Kidney epithelial cell (primary cell): ENCODE results near the gene NTNG1. TPM values are rescaled to one million over a fixed set of nuclear protein-coding genes. Genes with fewer than 3 reads are reported as not detected.
"Not testable (repeated sequence)": the region's sequence is repeated elsewhere in the genome, so short reads cannot be mapped to it uniquely, and the experiment has no call there.

ENCODE experiments used
- DNase-seq: peaks from one replicate; pipeline ENCODE4 v3.0.0-alpha.2; 2010; ENCODE audit warnings: low read depth
- H3K27me3 ChIP-seq: 2 replicates; pipeline ENCODE4 v1.6.0; 2011; ENCODE audit warnings: low read length; ENCODE audit not compliant: control insufficient read depth, insufficient read depth
- H3K36me3 ChIP-seq: 2 replicates; pipeline ENCODE4 v1.5.1; 2011; ENCODE audit warnings: low read length; ENCODE audit not compliant: control insufficient read depth, insufficient read depth
- H3K4me3 ChIP-seq: 2 replicates; pipeline ENCODE4 v1.5.1; 2011; ENCODE audit warnings: low read depth, mild to moderate bottlenecking, control low read depth, low read length
- total RNA-seq: library from RNA; depleted of rRNA; stranded (reverse); fragments of >200 nt; gene quantifications from 2 replicates; pipeline ENCODE4 v1.2.3, GENCODE V29; 2015
- TF ChIP-seq, protein P1 (sequence below): IDR thresholded peaks from 2 replicates; pipeline ENCODE4 v1.5.1; 2011; ENCODE audit warnings: mild to moderate bottlenecking, moderate library complexity, low read length, control low read depth, inconsistent platforms; ENCODE audit not compliant: insufficient read depth, poor library complexity, severe bottlenecking

NTNG1 gene
- 3.7 and 5.2 TPM in 2 replicates for total RNA-seq

DNA sequence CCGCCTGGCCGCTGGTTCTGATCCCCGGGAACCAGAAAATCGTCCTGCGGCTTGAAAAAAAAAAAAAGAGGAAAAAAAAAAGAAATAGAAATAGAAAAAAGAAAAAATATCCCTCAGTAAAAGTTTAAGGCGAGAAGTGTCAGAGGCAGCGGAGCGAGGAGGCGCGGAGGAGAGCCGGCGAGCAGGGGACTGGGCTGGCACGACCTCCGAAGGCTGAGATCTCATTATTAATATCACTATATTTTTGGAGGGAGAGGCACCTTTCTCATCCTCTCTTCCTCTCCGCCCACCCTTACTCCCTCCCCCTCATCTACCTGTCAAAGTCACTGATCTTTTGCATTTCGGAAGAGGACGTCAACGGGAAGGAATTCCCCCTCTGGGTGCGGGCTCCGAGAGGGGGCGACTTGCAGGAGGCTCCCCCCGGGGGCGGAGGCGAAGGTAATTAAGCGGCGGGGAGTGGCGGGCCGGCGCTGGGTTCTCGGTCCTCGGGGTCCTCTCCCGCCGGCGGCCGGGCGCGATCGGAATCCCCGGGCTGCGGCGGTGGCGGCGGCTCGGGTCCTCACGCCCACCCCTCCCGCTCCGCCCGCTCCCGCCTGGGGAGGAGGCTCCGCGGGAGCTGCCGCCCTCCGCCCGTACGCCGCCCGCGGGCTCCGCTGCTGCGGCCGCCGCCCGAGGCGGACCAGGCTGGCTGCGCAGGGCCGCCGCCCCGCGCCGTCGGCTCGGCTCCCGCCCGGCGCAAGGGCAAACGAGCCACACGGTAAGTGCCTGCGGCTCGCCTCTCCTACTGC is at the start of gene NTNG1:
Gene NTNG1, plus strand, starts transcription at position 337 of the 788 bp plus-strand sequence.
- Histone ChIP-seq H3K36me3 (no peaks in the 10 kb centered on the region), H3K27me3 (no peaks in the 10 kb centered on the region), H3K4me3 (peak within 1 kb of the TSS; percentile 85)
- TF ChIP-seq, protein P1, sequence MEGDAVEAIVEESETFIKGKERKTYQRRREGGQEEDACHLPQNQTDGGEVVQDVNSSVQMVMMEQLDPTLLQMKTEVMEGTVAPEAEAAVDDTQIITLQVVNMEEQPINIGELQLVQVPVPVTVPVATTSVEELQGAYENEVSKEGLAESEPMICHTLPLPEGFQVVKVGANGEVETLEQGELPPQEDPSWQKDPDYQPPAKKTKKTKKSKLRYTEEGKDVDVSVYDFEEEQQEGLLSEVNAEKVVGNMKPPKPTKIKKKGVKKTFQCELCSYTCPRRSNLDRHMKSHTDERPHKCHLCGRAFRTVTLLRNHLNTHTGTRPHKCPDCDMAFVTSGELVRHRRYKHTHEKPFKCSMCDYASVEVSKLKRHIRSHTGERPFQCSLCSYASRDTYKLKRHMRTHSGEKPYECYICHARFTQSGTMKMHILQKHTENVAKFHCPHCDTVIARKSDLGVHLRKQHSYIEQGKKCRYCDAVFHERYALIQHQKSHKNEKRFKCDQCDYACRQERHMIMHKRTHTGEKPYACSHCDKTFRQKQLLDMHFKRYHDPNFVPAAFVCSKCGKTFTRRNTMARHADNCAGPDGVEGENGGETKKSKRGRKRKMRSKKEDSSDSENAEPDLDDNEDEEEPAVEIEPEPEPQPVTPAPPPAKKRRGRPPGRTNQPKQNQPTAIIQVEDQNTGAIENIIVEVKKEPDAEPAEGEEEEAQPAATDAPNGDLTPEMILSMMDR: no peak
- DNase-seq: no peak

DNA sequence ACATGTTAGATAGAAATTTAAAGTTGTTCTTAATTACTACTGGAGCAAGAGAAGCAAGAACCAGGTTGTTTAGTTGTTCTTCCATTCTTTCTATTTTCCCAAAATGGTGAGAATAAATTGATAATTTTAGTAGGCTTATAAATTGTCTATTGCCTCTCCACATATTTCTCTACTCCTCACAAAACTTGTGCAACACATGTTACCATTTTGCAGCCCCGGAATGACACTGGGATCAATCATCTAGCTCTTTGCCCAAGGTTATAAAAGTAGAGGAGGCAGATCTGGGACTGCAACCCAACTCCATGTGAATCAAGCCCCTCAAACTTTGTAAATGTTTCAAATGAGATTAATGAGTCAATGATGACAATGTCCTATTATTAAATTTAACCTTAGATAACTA is 49.4 kb upstream of the NTNG1 start:
- Histone ChIP-seq H3K4me3 (no peak overlapping the region), H3K27me3 (no peaks in the 10 kb centered on the region), H3K36me3 (no peaks in the 10 kb centered on the region)
- DNase-seq: no peak
- TF ChIP-seq, protein P1: no peak

DNA sequence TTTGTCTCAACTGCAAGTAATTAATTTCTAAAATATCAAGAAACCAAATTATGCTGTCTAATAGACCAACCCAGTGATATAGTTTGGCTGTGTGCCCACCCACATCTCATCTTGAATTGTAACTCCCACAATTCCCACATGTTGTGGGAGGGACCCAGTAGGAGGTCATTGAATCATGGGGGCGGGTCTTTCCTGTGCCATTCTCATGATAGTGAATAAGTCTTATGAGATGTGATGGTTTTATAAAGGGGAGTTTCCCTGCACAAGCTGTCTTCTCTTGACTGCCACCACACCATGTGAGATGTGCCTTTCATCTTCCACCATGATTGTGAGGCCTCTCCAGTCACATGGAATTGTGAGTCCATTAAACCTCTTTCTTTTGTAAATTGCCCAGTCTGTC is 47.4 kb upstream of the NTNG1 start:
- not testable (repeated sequence) for H3K4me3 ChIP-seq, H3K27me3 ChIP-seq, DNase-seq, H3K36me3 ChIP-seq

DNA sequence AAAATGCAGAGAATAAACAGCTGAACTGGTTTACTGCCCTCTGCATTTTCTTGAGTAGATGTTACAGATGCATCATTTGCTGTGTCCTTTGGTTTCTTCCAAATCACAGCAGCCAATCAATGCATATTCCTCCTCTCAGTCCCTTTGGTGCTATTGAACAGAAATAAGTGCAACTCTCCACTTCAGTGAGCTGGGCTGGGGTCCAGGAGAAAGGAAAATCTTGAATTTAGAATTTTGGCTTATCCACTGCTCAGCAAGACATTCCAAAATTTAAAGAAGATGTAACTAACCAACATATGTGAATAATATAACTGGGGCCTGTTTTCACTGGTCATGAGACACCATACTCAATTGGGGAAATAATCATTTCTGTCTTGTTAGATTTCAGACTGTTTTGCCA is 45.2 kb upstream of the NTNG1 start:
- Histone ChIP-seq H3K27me3 (no peaks in the 10 kb centered on the region), H3K4me3 (no peak overlapping the region), H3K36me3 (no peaks in the 10 kb centered on the region)
- TF ChIP-seq, protein P1: no peak
- no peak for DNase-seq

DNA sequence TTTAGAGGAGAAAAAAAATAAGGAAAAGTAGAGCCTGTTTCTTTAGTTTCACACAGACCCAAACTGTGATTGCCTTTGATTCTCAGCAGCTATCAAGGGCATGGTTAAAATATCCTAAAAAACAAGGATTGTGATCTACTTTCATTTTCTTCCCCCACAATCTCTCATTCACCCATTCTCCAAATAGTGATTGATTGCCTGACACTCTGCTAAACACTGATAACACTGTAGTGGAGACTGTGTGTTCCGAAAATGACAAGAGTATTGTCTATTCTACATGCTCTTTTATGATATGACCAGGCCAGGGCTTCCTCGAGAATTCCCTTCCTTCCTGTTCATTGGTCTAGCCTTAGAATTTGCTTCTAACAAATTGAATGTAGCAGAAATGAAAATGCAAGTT is 44.1 kb upstream of the NTNG1 start:
- no peak overlapping the region for H3K4me3 ChIP-seq
- no peaks in the 10 kb centered on the region for H3K27me3 ChIP-seq
- H3K36me3 ChIP-seq: no peaks in the 10 kb centered on the region
- TF ChIP-seq, protein P1: no peak
- no peak for DNase-seq

DNA sequence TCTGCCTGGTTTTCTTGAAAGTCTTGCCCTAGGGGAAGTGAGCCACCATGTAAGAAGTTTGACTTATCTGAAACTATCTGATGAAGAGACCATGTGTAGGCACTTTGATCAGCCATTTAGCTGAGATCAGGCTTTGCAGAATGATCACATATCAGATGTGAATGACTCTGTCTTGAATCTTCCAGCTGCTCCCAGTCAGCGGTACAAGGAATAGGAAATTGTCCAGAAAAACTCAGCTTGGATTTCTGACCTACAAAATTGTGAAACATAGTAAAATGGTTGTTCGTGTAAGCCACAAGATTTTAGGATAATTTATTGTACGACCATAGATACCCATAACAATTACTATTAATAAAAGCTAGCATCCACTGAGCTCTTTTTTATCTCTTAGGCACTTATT is 41.9 kb upstream of the NTNG1 start:
- Histone ChIP-seq H3K36me3 (no peaks in the 10 kb centered on the region), H3K27me3 (no peaks in the 10 kb centered on the region), H3K4me3 (no peak overlapping the region)
- TF ChIP-seq, protein P1: no peak
- no peak for DNase-seq
